ENCODE measurements around the gene RAD51B. TPM values are rescaled to one million over a fixed set of nuclear protein-coding genes. Genes with fewer than 3 reads are reported as not detected.
A peak's percentile ranks its signal among the peaks of the same experiment; 100 is the strongest.
"Not testable (repeated sequence)": the region's sequence is repeated elsewhere in the genome, so short reads cannot be mapped to it uniquely, and the experiment has no call there.

Gene RAD51B
- total RNA-seq, 5 donors from 2014 or later (not counting 1 experiment from before 2014, with no cell fraction given), result 25.4 to 47.9 (median 30.0) TPM

GRCh38 chr14:68658943-68659931, 839.7 kb downstream of the RAD51B start:
- no peaks in the 10 kb centered on the region for H3K9me3 Mint-ChIP-seq
- Histone ChIP-seq H3K9me3 (no peaks in the 10 kb centered on the region), H3K27ac (ENCODE audit: low read length) (no peak overlapping the region), H3K36me3 (ENCODE audit: control insufficient read depth in 2 of 2, extremely low read depth in 1 of 2, insufficient read depth in 1 of 2, low read length in 1 of 2) (no peaks in the 10 kb centered on the region), H3K27me3 (replicated peaks in 1 of 2; ENCODE audit: control insufficient read depth in 2 of 2, extremely low read depth in 1 of 2, insufficient read depth in 2 of 2, low read length in 1 of 2) (peaks cover 0 to 3% of the 10 kb centered on the region in 2 experiments), H3K4me1 (ENCODE audit: control insufficient read depth in 1 of 2, extremely low read depth in 1 of 2, insufficient read depth in 2 of 2, low read length in 2 of 2) (peaks cover 5 to 26% of the 10 kb centered on the region in 2 experiments), H3K4me3 (ENCODE audit: control insufficient read depth in 1 of 2, extremely low read depth in 1 of 2, low read length in 1 of 2) (no peak overlapping the region)
- DNase-seq (no peak), ATAC-seq (replicated peaks in 1 of 4) (no peak)
- 94% methylated on average over 10 of the region's 20 CpGs for WGBS (ENCODE audit: insufficient coverage)
- CTCF ChIA-PET, result no interaction called here
- POLR2A ChIA-PET, result no interaction called here
- H3K4me1 Mint-ChIP-seq, result peaks cover 29 to 36% (median 36%) of the 10 kb centered on the region in 3 donors
- H3K27ac Mint-ChIP-seq, result no peak overlapping the region
- no peak overlapping the region for H3K4me3 Mint-ChIP-seq
- no peaks in the 10 kb centered on the region for H3K36me3 Mint-ChIP-seq
- no peaks in the 10 kb centered on the region for H3K27me3 Mint-ChIP-seq

- H3K4me1 ChIP-seq (ENCODE audit: control insufficient read depth in 1 of 2, extremely low read depth in 1 of 2, insufficient read depth in 2 of 2, low read length in 2 of 2), result peaks cover 7 to 18% of the 10 kb centered on the region in 2 experiments
- Mint-ChIP-seq H3K36me3 (no peaks in the 10 kb centered on the region), H3K27me3 (no peaks in the 10 kb centered on the region), H3K4me3 (no peak overlapping the region), H3K9me3 (no peaks in the 10 kb centered on the region), H3K27ac (no peak overlapping the region), H3K4me1 (peaks cover 33 to 36% (median 35%) of the 10 kb centered on the region in 3 donors)
- ATAC-seq (replicated peaks in 1 of 4) (no peak), DNase-seq (no peak)
- H3K27me3 ChIP-seq (replicated peaks in 1 of 2; ENCODE audit: control insufficient read depth in 2 of 2, extremely low read depth in 1 of 2, insufficient read depth in 2 of 2, low read length in 1 of 2), result peaks cover 0 to 3% of the 10 kb centered on the region in 2 experiments
- H3K4me3 ChIP-seq (ENCODE audit: control insufficient read depth in 1 of 2, extremely low read depth in 1 of 2, low read length in 1 of 2), result no peak overlapping the region
- POLR2A ChIA-PET, result no interaction called here
- CTCF ChIA-PET, result no interaction called here
- no peaks in the 10 kb centered on the region for H3K36me3 ChIP-seq (ENCODE audit: control insufficient read depth in 2 of 2, extremely low read depth in 1 of 2, insufficient read depth in 1 of 2, low read length in 1 of 2)
- H3K9me3 ChIP-seq, result no peaks in the 10 kb centered on the region
- 88% methylated on average over 4 of the region's 6 CpGs for WGBS (ENCODE audit: insufficient coverage)
- H3K27ac ChIP-seq (ENCODE audit: low read length), result no peak overlapping the region
Observed at GRCh38 chr14:68660495-68660894, 840.9 kb downstream of the RAD51B start.

GRCh38 chr14:68661226-68662225, 841.9 kb downstream of the RAD51B start:
- POLR2A ChIA-PET, result no interaction called here
- CTCF ChIA-PET, result no interaction called here
- Mint-ChIP-seq H3K27ac (peak overlapping the region; percentile 24 to 25), H3K9me3 (no peaks in the 10 kb centered on the region), H3K36me3 (no peaks in the 10 kb centered on the region), H3K27me3 (no peaks in the 10 kb centered on the region), H3K4me3 (no peak overlapping the region), H3K4me1 (peaks cover 40 to 42% (median 41%) of the 10 kb centered on the region in 3 donors)
- H3K27ac ChIP-seq (ENCODE audit: low read length), result no peak overlapping the region
- ATAC-seq (replicated peaks in 1 of 4) (no peak), DNase-seq (no peak)
- no peaks in the 10 kb centered on the region for H3K36me3 ChIP-seq (ENCODE audit: control insufficient read depth in 2 of 2, extremely low read depth in 1 of 2, insufficient read depth in 1 of 2, low read length in 1 of 2)
- H3K27me3 ChIP-seq (replicated peaks in 1 of 2; ENCODE audit: control insufficient read depth in 2 of 2, extremely low read depth in 1 of 2, insufficient read depth in 2 of 2, low read length in 1 of 2), result peaks cover 0 to 3% of the 10 kb centered on the region in 2 experiments
- H3K4me1 ChIP-seq (ENCODE audit: control insufficient read depth in 1 of 2, extremely low read depth in 1 of 2, insufficient read depth in 2 of 2, low read length in 2 of 2), result peaks cover 11 to 17% of the 10 kb centered on the region in 2 experiments
- WGBS (ENCODE audit: insufficient coverage), result 96% methylated on average over 11 of the region's 14 CpGs
- H3K4me3 ChIP-seq (ENCODE audit: control insufficient read depth in 1 of 2, extremely low read depth in 1 of 2, low read length in 1 of 2), result no peak overlapping the region
- no peaks in the 10 kb centered on the region for H3K9me3 ChIP-seq

- Mint-ChIP-seq H3K4me1 (peaks cover 40 to 46% (median 43%) of the 10 kb centered on the region in 3 donors), H3K36me3 (no peaks in the 10 kb centered on the region), H3K9me3 (no peaks in the 10 kb centered on the region), H3K27me3 (no peaks in the 10 kb centered on the region), H3K27ac (no peak overlapping the region), H3K4me3 (peak overlapping the region in 1 of 3 donors; percentile 58)
- no peak for ATAC-seq (replicated peaks in 1 of 4)
- Histone ChIP-seq H3K9me3 (no peaks in the 10 kb centered on the region), H3K27me3 (replicated peaks in 1 of 2; ENCODE audit: control insufficient read depth in 2 of 2, extremely low read depth in 1 of 2, insufficient read depth in 2 of 2, low read length in 1 of 2) (peaks cover 0 to 3% of the 10 kb centered on the region in 2 experiments), H3K36me3 (ENCODE audit: control insufficient read depth in 2 of 2, extremely low read depth in 1 of 2, insufficient read depth in 1 of 2, low read length in 1 of 2) (no peaks in the 10 kb centered on the region), H3K27ac (ENCODE audit: low read length) (no peak overlapping the region), H3K4me1 (ENCODE audit: control insufficient read depth in 1 of 2, extremely low read depth in 1 of 2, insufficient read depth in 2 of 2, low read length in 2 of 2) (peaks cover 11 to 17% of the 10 kb centered on the region in 2 experiments), H3K4me3 (ENCODE audit: control insufficient read depth in 1 of 2, extremely low read depth in 1 of 2, low read length in 1 of 2) (no peak overlapping the region)
- POLR2A ChIA-PET, result no interaction called here
- CTCF ChIA-PET, result no interaction called here
- WGBS (ENCODE audit: insufficient coverage), result 93% methylated on average over 2 of the region's 3 CpGs
- DNase-seq, result no peak
Observed at GRCh38 chr14:68662392-68662791, 842.8 kb downstream of the RAD51B start.

GRCh38 chr14:68662826-68663225, 843.2 kb downstream of the RAD51B start:
- H3K36me3 Mint-ChIP-seq; ATAC-seq (replicated peaks in 1 of 4); H3K36me3 ChIP-seq (ENCODE audit: control insufficient read depth in 2 of 2, extremely low read depth in 1 of 2, insufficient read depth in 1 of 2, low read length in 1 of 2); H3K9me3 Mint-ChIP-seq; DNase-seq; POLR2A ChIA-PET; H3K27me3 Mint-ChIP-seq; H3K27me3 ChIP-seq (replicated peaks in 1 of 2; ENCODE audit: control insufficient read depth in 2 of 2, extremely low read depth in 1 of 2, insufficient read depth in 2 of 2, low read length in 1 of 2); H3K9me3 ChIP-seq: not testable (repeated sequence)
- Mint-ChIP-seq H3K27ac (peak overlapping the region; percentile 87 to 90), H3K4me3 (peak overlapping the region; percentile 58 to 84 (median 77)), H3K4me1 (peaks cover 40 to 46% (median 43%) of the 10 kb centered on the region in 3 donors)
- 100% methylated on average over 1 of the region's 6 CpGs for WGBS (ENCODE audit: insufficient coverage)
- Histone ChIP-seq H3K27ac (ENCODE audit: low read length) (peak overlapping the region; percentile 56), H3K4me3 (ENCODE audit: control insufficient read depth in 1 of 2, extremely low read depth in 1 of 2, low read length in 1 of 2) (peak overlapping the region in 1 of 2 donors; percentile 46), H3K4me1 (ENCODE audit: control insufficient read depth in 1 of 2, extremely low read depth in 1 of 2, insufficient read depth in 2 of 2, low read length in 2 of 2) (peaks cover 11 to 17% of the 10 kb centered on the region in 2 experiments)
- CTCF ChIA-PET, result interaction anchor here (0.6 to 2.3 kb wide), 2 partner anchors 22 to 30 kb away, joined by 3 to 12 read pairs; no protein-coding TSS in a partner anchor
